GM19099 (cell line): ENCODE results near the gene RFNG.

ENCODE experiments used
- POLR2A ChIP-seq: IDR thresholded peaks from 3 replicates; pipeline ENCODE4 v1.6.1; 2011; ENCODE audit warnings: low read depth; ENCODE audit not compliant: insufficient read length; ENCODE audit errors: extremely low read depth

The RFNG gene

GRCh38 chr17:82035956-82036633 lies 15.5 kb downstream of the RFNG start:
- TF ChIP-seq POLR2A, result no peak

DNA sequence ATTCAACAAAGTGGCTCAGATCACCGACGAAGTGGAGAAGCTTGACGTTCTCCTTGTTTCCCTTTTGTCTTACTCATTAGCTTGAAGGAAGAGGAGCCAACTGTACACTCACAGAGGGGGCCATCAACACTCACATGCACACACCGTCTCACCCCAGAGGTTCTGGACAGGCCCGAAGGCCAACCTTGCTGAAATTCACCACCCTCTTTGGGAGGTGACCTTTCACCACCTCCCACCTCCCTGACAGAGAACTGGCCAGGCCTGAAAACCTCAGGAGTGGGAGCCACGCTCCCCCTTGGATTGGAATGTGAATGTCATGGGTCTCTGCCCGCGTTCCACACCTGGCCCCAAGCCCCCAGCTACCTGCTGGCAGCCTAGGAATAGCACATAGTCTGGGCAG lies 16.1 kb downstream of the RFNG start:
- no peak for TF ChIP-seq POLR2A

- no peak for TF ChIP-seq POLR2A
Measured at GRCh38 chr17:82034371-82035011, 17.1 kb downstream of the RFNG start.

- no peak for TF ChIP-seq POLR2A
Measured at GRCh38 chr17:82033359-82034085, 18.1 kb downstream of the RFNG start.

GRCh38 chr17:82031885-82032627 lies 19.6 kb downstream of the RFNG start:
- no peak for TF ChIP-seq POLR2A

- no peak for TF ChIP-seq POLR2A
Measured at GRCh38 chr17:82031303-82031884, 20.2 kb downstream of the RFNG start, which contains the start of gene RAC3. TSS of gene RAC3 (plus strand) at chr17:82031678. CDS start at chr17:82031762, 84 bp downstream.

DNA sequence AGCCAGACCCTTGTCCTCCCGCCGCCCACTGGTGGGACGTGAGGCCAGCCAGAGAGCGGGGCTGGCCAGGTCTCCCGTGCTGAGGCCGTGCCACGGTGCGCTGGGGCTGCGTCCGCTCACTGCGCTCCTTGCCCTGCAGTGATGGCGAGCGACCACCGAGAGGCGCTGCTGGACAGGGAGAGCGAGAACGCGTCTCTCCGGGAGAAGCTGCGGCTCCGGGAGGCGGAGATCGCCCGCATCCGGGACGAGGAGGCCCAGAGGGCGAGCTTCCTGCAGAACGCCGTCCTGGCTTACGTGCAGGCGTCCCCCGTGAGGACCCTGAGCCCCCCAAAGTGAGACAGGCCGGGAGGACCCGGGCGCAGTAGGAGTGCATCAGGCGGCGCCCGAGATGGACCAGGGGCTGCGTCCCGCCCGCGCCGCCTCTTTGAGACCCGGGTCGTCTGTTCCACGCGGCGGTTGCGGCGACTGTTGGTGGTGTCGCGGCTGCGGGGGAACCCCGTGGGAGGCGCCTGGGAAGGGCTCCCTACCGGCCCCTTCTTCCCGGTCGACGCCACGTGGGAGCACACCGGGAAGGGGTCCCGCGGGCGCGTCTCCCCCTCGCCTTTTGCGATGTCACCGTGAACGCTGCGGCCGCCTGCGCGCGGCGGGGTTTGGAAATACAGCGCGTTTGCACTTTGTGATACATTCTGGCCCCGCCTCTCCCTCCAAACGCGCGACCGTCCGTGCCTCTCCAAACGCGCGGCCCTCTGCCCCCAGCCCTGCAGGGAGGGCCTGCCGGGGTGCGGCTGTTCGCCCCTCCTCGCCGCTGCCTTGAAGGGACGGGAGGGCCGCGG lies 20.9 kb downstream of the RFNG start:
- no peak for TF ChIP-seq POLR2A

- TF ChIP-seq POLR2A, result no peak
Measured at GRCh38 chr17:82029990-82030469, 21.6 kb downstream of the RFNG start.

DNA sequence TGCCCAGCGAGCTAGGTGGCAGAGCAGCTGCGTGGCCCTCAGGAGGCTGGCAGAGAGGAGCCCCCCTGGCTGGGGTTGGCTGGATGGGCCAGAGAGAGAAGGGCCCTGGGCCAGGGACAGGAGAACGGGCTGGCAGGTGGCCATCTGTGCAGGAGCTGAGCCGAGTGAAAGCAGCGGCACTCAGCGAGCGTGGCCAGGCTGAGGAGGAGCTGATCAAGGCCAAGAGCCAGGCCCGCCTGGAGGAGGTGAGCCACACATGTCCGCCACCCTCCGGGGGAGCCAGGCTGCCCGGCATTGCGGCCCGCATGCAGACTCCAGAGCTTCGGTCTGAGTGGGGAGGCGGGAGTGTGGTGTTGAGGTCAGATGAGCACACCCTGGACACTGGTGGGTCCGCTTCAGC lies 22.2 kb downstream of the RFNG start:
- no peak for TF ChIP-seq POLR2A

GRCh38 chr17:82028966-82029365 lies 22.6 kb downstream of the RFNG start:
- no peak for TF ChIP-seq POLR2A

DNA sequence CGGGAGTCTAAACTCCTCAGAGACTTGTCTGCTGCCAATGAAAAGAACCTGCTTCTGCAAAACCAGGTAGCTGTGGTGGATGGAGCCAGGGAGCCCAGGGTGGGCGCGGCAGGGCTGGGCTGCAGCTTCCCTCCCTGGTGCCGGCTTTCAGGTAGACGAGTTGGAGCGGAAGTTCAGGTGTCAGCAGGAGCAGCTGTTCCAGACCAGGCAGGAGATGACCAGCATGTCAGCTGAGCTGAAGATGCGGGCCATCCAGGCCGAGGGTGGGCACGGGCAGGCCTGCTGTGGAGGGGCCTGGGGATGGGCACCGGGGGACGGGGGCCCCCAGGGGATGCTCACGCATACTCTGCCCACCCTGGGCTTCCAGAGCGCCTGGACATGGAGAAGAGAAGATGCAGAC lies 23.4 kb downstream of the RFNG start:
- TF ChIP-seq POLR2A, result no peak

GRCh38 chr17:82025401-82026107 lies 26.1 kb downstream of the RFNG start:
- TF ChIP-seq POLR2A, result no peak

GRCh38 chr17:82024859-82025258 lies 26.8 kb downstream of the RFNG start:
- no peak for TF ChIP-seq POLR2A
